ENCODE results near the gene CEP164. TPM values are rescaled to one million over a fixed set of nuclear protein-coding genes. Genes with fewer than 3 reads are reported as not detected.

The CEP164 gene
- total and polyA plus RNA-seq, 2 of the 8 experiments (the other 6 are each of a cell fraction or from before 2014, with no cell fraction given), result 8.4 to 20.8 TPM

GRCh38 chr11:117385906-117386305, 58.3 kb downstream of the CEP164 start:
- Histone ChIP-seq H3K23ac (ENCODE audit: insufficient read length) (no peak overlapping the region), H3K9ac (replicated peaks in 1 of 4; ENCODE audit: extremely low read depth in 1 of 4, low read depth in 3 of 4, low read length in 3 of 4) (no peak overlapping the region), H2BK120ac (replicated peaks; ENCODE audit: low read depth, low read length) (no peak overlapping the region), H4K91ac (replicated peaks; ENCODE audit: insufficient read length, low read length) (no peak overlapping the region), H3K4me1 (replicated peaks in 1 of 4; ENCODE audit: control insufficient read depth in 3 of 4, insufficient read depth in 4 of 4, low read length in 3 of 4) (peaks cover 0 to 3% (median 0%) of the 10 kb centered on the region in 4 experiments; a peak in 3 of 7 replicates), H3K9me3 (ENCODE audit: insufficient read depth in 2 of 2, low read depth in 1 of 2, low read length in 1 of 2) (no peaks in the 10 kb centered on the region), H3K23me2 (ENCODE audit: low read depth, low read length) (no peaks in the 10 kb centered on the region), H3K36me3 (ENCODE audit: control insufficient read depth in 2 of 4, insufficient read depth in 4 of 4, low read length in 3 of 4) (peaks cover 0 to 8% (median 2%) of the 10 kb centered on the region in 4 experiments; a peak in 4 of 8 replicates), H3K27ac (ENCODE audit: low read depth, low read length) (no peak overlapping the region), H3K18ac (ENCODE audit: extremely low read depth, low read length) (no peak overlapping the region), H4K8ac (ENCODE audit: extremely low read depth, insufficient read depth, low read length) (no peak overlapping the region), H2BK20ac (ENCODE audit: low read length) (no peak overlapping the region), H2BK15ac (ENCODE audit: low read length) (no peak overlapping the region), H3K27me3 (replicated peaks in 1 of 4; ENCODE audit: control insufficient read depth in 3 of 4, extremely low read depth in 1 of 4, insufficient read depth in 3 of 4, low read length in 3 of 4) (no peaks in the 10 kb centered on the region), H3K4me3 (ENCODE audit: extremely low read depth in 1 of 4, insufficient read depth in 2 of 4, low read depth in 3 of 4, low read length in 4 of 4) (no peak overlapping the region), H2AK5ac (ENCODE audit: low read depth, low read length) (no peak overlapping the region), H3K79me2 (ENCODE audit: control insufficient read depth in 1 of 2, insufficient read depth in 2 of 2, low read length in 2 of 2) (no peaks in the 10 kb centered on the region), H3K79me1 (ENCODE audit: low read depth, low read length) (no peaks in the 10 kb centered on the region), H3K4ac (replicated peaks; ENCODE audit: insufficient read length, low read depth, low read length) (no peak overlapping the region), H2AFZ (ENCODE audit: low read length) (no peak overlapping the region), H3K4me2 (ENCODE audit: insufficient read depth in 1 of 2, low read depth in 2 of 2, low read length in 2 of 2) (no peak overlapping the region), H4K5ac (ENCODE audit: insufficient read length, low read depth, low read length) (no peak overlapping the region), H3K14ac (ENCODE audit: insufficient read length) (no peak overlapping the region), H3K56ac (replicated peaks; ENCODE audit: insufficient read length, low read depth, low read length) (no peak overlapping the region), H2BK12ac (ENCODE audit: low read depth, low read length) (no peak overlapping the region), H2BK5ac (ENCODE audit: low read depth, low read length) (no peak overlapping the region), H4K20me1 (replicated peaks in 1 of 2; ENCODE audit: control insufficient read depth in 1 of 2, insufficient read depth in 2 of 2, low read length in 2 of 2) (peaks cover 2 to 4% of the 10 kb centered on the region in 2 experiments)
- 86% methylated on average over 9 of the region's 9 CpGs; no CpG with 5 or more reads in 1 of the 2 experiments for WGBS, 2 experiments (ENCODE audit: extremely low coverage in 1 of 2, insufficient coverage in 1 of 2, insufficient read length in 1 of 2, insufficient replicate concordance in 2 of 2, low coverage in 1 of 2, low lambda C conversion rate in 2 of 2, missing lambda C conversion rate in 1 of 2)
- DNase-seq (ENCODE audit: low read depth in 1 of 2, low spot score in 2 of 2), result no peak
- POLR2A ChIA-PET (ENCODE audit: partially characterized antibody), result no interaction called here
- TF ChIP-seq KDM4A (IDR thresholded peaks at IDR 0.05; ENCODE audit: low read depth, low read length, severe bottlenecking) (no peak), RBBP5 (IDR thresholded peaks at IDR 0.05; ENCODE audit: borderline replicate concordance, low read depth, low read length) (no peak), HDAC6 (IDR thresholded peaks at IDR 0.05; ENCODE audit: low read depth, low read length) (no peak), E2F6 (IDR thresholded peaks at IDR 0.05) (no peak), CREB1 (IDR thresholded peaks at IDR 0.05) (no peak), ZNF274 (IDR thresholded peaks at IDR 0.05; ENCODE audit: borderline replicate concordance, extremely low read depth, low read length) (no peak), YY1 (IDR thresholded peaks at IDR 0.05; ENCODE audit: low read depth, low read length) (no peak), BACH1 (IDR thresholded peaks at IDR 0.05; ENCODE audit: low read length) (no peak), KDM5A (IDR thresholded peaks at IDR 0.05; ENCODE audit: low read length) (no peak), EGR1 (IDR thresholded peaks at IDR 0.05; ENCODE audit: borderline replicate concordance, low read depth, low read length) (no peak), CHD1 (IDR thresholded peaks at IDR 0.05; ENCODE audit: low read depth, low read length) (no peak)
- FAIRE-seq, result no peak
- CTCF ChIA-PET (ENCODE audit: partially characterized antibody), result interaction anchor here (0.9 to 1.6 kb wide), 3 partner anchors 10 to 432 kb away, joined by 3 read pairs; no protein-coding TSS in a partner anchor
